ENCODE measurements around the gene CDRT4.
A peak's percentile ranks its signal among the peaks of the same experiment; 100 is the strongest.

CDRT4 gene

DNA sequence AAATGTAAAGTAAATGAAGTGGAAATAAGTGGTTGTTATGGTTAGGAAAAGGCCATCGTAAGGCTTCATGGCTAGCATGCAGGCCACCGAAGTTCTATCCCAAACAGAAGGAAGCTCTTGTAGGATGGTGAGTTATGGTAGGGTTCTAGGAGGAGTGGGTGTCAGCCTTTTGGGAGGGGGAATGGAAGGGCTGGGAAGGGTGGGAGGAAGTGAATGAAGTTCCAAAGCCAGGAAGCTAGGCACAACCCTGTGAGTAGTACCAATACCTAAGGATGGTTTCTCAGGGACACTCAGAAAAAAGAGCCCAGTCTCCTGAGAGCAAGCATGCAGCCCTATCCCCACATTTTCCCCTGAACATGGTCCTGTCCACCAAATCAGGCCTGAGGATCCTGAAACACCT, 36.3 kb upstream of the CDRT4 start:
- TF ChIP-seq, protein P1, sequence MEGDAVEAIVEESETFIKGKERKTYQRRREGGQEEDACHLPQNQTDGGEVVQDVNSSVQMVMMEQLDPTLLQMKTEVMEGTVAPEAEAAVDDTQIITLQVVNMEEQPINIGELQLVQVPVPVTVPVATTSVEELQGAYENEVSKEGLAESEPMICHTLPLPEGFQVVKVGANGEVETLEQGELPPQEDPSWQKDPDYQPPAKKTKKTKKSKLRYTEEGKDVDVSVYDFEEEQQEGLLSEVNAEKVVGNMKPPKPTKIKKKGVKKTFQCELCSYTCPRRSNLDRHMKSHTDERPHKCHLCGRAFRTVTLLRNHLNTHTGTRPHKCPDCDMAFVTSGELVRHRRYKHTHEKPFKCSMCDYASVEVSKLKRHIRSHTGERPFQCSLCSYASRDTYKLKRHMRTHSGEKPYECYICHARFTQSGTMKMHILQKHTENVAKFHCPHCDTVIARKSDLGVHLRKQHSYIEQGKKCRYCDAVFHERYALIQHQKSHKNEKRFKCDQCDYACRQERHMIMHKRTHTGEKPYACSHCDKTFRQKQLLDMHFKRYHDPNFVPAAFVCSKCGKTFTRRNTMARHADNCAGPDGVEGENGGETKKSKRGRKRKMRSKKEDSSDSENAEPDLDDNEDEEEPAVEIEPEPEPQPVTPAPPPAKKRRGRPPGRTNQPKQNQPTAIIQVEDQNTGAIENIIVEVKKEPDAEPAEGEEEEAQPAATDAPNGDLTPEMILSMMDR (IDR thresholded peaks at IDR 0.05; ENCODE audit: low read depth, low read length), result no peak
- Histone ChIP-seq H3K4me3 (ENCODE audit: low read length) (no peak overlapping the region), H2AFZ (ENCODE audit: low read depth, low read length) (no peak overlapping the region), H3K9ac (ENCODE audit: low read length) (no peak overlapping the region), H3K36me3 (replicated peaks; ENCODE audit: low read depth, low read length) (no peaks in the 10 kb centered on the region), H3K4me1 (ENCODE audit: low read length) (no peaks in the 10 kb centered on the region; the same call in 1 of the 2 replicates), H4K20me1 (ENCODE audit: insufficient read depth, low read length) (no peaks in the 10 kb centered on the region), H3K4me2 (ENCODE audit: low read length) (no peak overlapping the region), H3K79me2 (ENCODE audit: low read length) (no peaks in the 10 kb centered on the region), H3K9me3 (ENCODE audit: insufficient read depth, low read length) (no peaks in the 10 kb centered on the region), H3K27ac (ENCODE audit: low read length) (no peak overlapping the region), H3K27me3 (ENCODE audit: low read depth, low read length) (no peaks in the 10 kb centered on the region)

DNA sequence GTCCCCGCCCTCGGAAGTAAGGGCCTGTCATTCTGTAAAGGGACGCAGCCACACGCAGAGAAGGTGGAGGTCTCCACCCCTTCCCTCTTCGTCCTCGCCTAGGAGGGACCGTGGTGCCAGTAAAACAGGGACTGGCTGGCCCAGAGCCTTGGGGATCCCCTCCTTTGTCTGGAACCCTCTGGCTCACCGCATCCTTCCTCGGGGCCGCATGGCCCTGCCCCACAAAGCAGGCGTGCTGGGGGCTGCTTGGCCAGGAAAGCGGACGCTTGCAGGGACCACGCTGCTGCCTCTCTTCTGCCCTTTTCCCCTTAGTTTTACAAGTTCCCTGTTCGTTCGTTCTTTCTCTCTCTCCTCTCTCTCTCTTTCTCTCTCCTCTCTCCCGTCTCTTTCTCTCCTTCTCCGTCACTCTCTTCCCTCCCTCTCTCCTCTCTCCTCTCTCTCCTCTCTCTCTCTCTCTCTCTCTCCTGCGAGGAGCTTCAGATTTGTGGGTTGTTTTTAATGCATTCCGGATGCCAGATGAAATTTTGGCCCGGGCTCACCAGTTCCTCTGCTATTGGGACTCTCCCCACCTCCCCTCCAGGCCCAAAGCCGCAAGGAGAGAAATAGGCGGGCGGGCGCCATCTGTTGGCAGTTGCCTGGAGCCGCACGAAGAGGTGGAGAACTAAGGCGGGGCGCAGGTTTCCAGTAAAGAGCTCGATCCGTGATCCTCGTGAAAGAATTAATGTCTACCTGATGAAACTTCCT, 35.1 kb upstream of the CDRT4 start:
- TF ChIP-seq, protein P1 (IDR thresholded peaks at IDR 0.05; ENCODE audit: low read depth, low read length), result peak; percentile 69
- TF ChIP-seq EZH2phosphoT487 (IDR thresholded peaks at IDR 0.05; ENCODE audit: low read depth), result no peak
- no peak overlapping the region for H3K27ac ChIP-seq (ENCODE audit: low read length)
- H3K4me3 ChIP-seq (ENCODE audit: low read length), result peak overlapping the region; percentile 76
- no peaks in the 10 kb centered on the region for H3K36me3 ChIP-seq (replicated peaks; ENCODE audit: low read depth, low read length)
- no peaks in the 10 kb centered on the region for H3K27me3 ChIP-seq (ENCODE audit: low read depth, low read length)
- H3K4me1 ChIP-seq (ENCODE audit: low read length), result no peaks in the 10 kb centered on the region; the same call in 1 of the 2 replicates
- H3K9me3 ChIP-seq (ENCODE audit: insufficient read depth, low read length), result no peaks in the 10 kb centered on the region
- no peaks in the 10 kb centered on the region for H3K79me2 ChIP-seq (ENCODE audit: low read length)
- peak overlapping the region; percentile 57 for H3K9ac ChIP-seq (ENCODE audit: low read length)
- 0 out of 2 replicates have a peak overlapping the region, but pooled peaks have one; percentile 59 for H2AFZ ChIP-seq (ENCODE audit: low read depth, low read length)
- no peaks in the 10 kb centered on the region for H4K20me1 ChIP-seq (ENCODE audit: insufficient read depth, low read length)
- H3K4me2 ChIP-seq (ENCODE audit: low read length), result peak overlapping the region; percentile 88

DNA sequence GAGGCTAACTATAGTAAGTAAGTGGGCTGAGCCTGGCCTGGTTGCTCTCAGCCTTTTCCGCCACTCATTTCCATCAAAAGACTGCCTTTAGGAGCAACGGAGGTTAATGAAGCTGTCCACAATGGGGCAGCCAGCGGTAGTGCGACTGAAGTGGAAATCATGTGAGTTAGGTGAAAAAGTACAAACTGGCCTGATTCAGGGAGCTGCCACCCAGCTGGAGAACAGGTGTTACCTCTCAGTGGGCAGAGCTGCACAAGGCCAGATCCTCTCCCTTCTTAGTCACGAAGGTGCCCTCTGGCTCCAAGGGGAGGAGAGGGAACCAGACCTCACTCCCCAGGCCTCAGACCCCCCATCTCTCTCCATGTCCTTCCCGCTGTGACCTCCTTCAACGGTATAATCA, 34.4 kb upstream of the CDRT4 start:
- Histone ChIP-seq H3K27ac (ENCODE audit: low read length) (no peak overlapping the region), H3K4me3 (ENCODE audit: low read length) (no peak overlapping the region), H4K20me1 (ENCODE audit: insufficient read depth, low read length) (no peaks in the 10 kb centered on the region), H3K36me3 (replicated peaks; ENCODE audit: low read depth, low read length) (no peaks in the 10 kb centered on the region), H2AFZ (ENCODE audit: low read depth, low read length) (no peak overlapping the region), H3K27me3 (ENCODE audit: low read depth, low read length) (no peaks in the 10 kb centered on the region), H3K4me2 (ENCODE audit: low read length) (no peak overlapping the region), H3K4me1 (ENCODE audit: low read length) (no peaks in the 10 kb centered on the region; the same call in 1 of the 2 replicates), H3K9me3 (ENCODE audit: insufficient read depth, low read length) (no peaks in the 10 kb centered on the region), H3K9ac (ENCODE audit: low read length) (no peak overlapping the region), H3K79me2 (ENCODE audit: low read length) (no peaks in the 10 kb centered on the region)
- TF ChIP-seq, protein P1 (IDR thresholded peaks at IDR 0.05; ENCODE audit: low read depth, low read length), result no peak
- TF ChIP-seq EZH2phosphoT487 (IDR thresholded peaks at IDR 0.05; ENCODE audit: low read depth), result no peak

DNA sequence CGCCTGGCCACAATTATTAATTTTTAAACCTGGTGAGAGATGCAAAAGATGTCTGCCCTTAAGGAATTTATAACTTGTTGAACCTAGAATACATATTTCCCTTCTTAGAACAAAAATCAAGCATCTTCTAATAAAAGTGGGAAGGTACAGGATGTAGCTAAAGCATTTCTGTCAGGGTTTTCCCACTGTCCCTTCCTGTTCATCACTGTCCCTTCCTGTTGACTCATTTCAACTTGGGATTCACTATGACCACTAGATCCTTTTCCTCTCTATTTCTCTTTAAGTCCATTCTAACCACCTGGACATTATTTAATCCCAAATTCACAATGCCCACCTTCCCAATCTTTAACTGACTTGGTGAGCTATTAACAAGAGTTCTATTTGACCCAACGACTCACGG, 33.9 kb upstream of the CDRT4 start:
- Histone ChIP-seq H3K4me1 (ENCODE audit: low read length) (no peaks in the 10 kb centered on the region; the same call in 1 of the 2 replicates), H3K79me2 (ENCODE audit: low read length) (no peaks in the 10 kb centered on the region), H3K4me3 (ENCODE audit: low read length) (no peak overlapping the region), H2AFZ (ENCODE audit: low read depth, low read length) (no peak overlapping the region), H3K36me3 (replicated peaks; ENCODE audit: low read depth, low read length) (no peaks in the 10 kb centered on the region), H3K4me2 (ENCODE audit: low read length) (no peak overlapping the region), H3K9ac (ENCODE audit: low read length) (no peak overlapping the region), H3K9me3 (ENCODE audit: insufficient read depth, low read length) (no peaks in the 10 kb centered on the region), H4K20me1 (ENCODE audit: insufficient read depth, low read length) (no peaks in the 10 kb centered on the region), H3K27me3 (ENCODE audit: low read depth, low read length) (no peaks in the 10 kb centered on the region), H3K27ac (ENCODE audit: low read length) (no peak overlapping the region)
- TF ChIP-seq EZH2phosphoT487 (IDR thresholded peaks at IDR 0.05; ENCODE audit: low read depth), result no peak
- TF ChIP-seq, protein P1 (IDR thresholded peaks at IDR 0.05; ENCODE audit: low read depth, low read length), result no peak
